ENCODE data around the gene LMF2.
"Not testable (repeated sequence)": the region's sequence is repeated elsewhere in the genome, so short reads cannot be mapped to it uniquely, and the experiment has no call there.

Gene LMF2

GRCh38 chr22:50533856-50534711 lies 26.6 kb upstream of the LMF2 start:
- not testable (repeated sequence) for DNase-seq

GRCh38 chr22:50532824-50533796 lies 25.6 kb upstream of the LMF2 start:
- DNase-seq, result no peak

GRCh38 chr22:50531962-50532674 lies 24.6 kb upstream of the LMF2 start:
- no peak for DNase-seq

- DNase-seq, result no peak
Measured at GRCh38 chr22:50531546-50531961, 24.1 kb upstream of the LMF2 start.

- DNase-seq, result no peak
Measured at GRCh38 chr22:50530877-50531545, 23.5 kb upstream of the LMF2 start.

- DNase-seq, result no peak
Measured at GRCh38 chr22:50530580-50530876, 23.0 kb upstream of the LMF2 start.

GRCh38 chr22:50529897-50530579 lies 22.5 kb upstream of the LMF2 start, which contains the start of gene TYMP:
TSS of gene TYMP (minus strand) at chr22:50530012. CDS start at chr22:50529709, 303 bp downstream.
- DNase-seq, result no peak

- no peak for DNase-seq
Measured at GRCh38 chr22:50529416-50529896, 22.0 kb upstream of the LMF2 start.

- no peak for DNase-seq
Measured at GRCh38 chr22:50528682-50529415, 21.3 kb upstream of the LMF2 start.

GRCh38 chr22:50527921-50528681 lies 20.6 kb upstream of the LMF2 start:
- DNase-seq, result no peak

- no peak for DNase-seq
Measured at GRCh38 chr22:50526834-50527801, 19.6 kb upstream of the LMF2 start.

GRCh38 chr22:50526108-50526833 lies 18.8 kb upstream of the LMF2 start:
- no peak for DNase-seq

GRCh38 chr22:50525858-50526107 lies 18.3 kb upstream of the LMF2 start:
- DNase-seq, result no peak

GRCh38 chr22:50525104-50525857 lies 17.8 kb upstream of the LMF2 start, which contains the start of gene SCO2:
TSS of gene SCO2 (minus strand) at chr22:50525598. CDS start at chr22:50524411, 1,187 bp downstream.
- DNase-seq, result peak in 1 of 2 experiments; percentile 68

GRCh38 chr22:50524676-50525103 lies 17.2 kb upstream of the LMF2 start:
- no peak for DNase-seq

- no peak for DNase-seq
Measured at GRCh38 chr22:50523806-50524675, 16.5 kb upstream of the LMF2 start.

- no peak for DNase-seq
Measured at GRCh38 chr22:50523458-50523805, 15.9 kb upstream of the LMF2 start.
